ENCODE data around the gene CCDC39. TPM values are rescaled to one million over a fixed set of nuclear protein-coding genes. Genes with fewer than 3 reads are reported as not detected.

Gene CCDC39
- total RNA-seq, 4 donors from 2014 or later = not detected

DNA sequence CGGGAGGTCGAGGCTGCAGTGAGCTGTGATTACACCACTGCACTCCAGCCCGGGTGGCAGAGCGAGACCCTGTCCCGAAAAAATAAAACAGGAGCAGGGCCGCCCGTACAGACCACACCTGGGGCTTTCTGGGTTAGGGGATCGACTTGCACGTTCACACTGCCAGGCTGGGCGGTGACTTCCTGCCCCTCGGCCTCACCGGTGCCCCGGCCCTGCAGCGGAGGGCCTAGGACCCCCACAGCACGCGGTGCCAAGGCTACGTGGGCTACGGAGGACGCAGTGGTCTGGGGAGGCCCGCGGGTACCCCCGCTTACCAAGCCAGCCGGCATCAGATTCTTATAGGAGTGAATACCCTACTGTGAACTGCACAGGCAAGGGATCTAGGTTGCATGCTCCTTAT, 88.9 kb downstream of the CCDC39 start:
- H3K9me3 ChIP-seq = no peaks in the 10 kb centered on the region
- no peak overlapping the region for H3K27ac ChIP-seq
- no peak for ATAC-seq
- no peak for TF ChIP-seq POLR2A (IDR thresholded peaks at IDR 0.05)
- H3K4me1 ChIP-seq = no peaks in the 10 kb centered on the region
- H3K4me3 ChIP-seq = no peak overlapping the region
- no peaks in the 10 kb centered on the region for H3K36me3 ChIP-seq
- H3K27me3 ChIP-seq = peaks cover 13% of the 10 kb centered on the region
- WGBS, 2 donors (ENCODE audit: low coverage in 1 of 2) = 80% methylated on average over 6 of the region's 23 CpGs; no CpG with 5 or more reads in 1 of the 2 donors

DNA sequence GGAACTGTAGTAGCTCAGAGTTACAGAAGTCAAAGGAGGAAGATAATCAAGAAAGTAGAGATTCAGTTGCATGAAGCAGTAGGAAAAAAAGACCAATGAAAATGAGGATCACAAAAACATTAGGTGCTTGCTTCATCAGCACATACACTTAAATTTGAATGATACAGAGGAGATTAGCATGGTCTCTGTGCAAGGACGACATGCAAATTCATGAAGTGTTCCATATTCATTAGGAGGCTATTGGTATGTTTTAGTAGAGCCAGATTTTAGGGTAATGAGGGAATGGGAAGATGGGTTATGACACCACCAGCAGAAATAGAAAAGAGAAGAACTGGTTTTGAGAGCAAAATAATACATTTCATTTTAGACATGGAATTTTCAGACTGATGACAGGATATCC, 98.4 kb downstream of the CCDC39 start:
- no peak for ATAC-seq
- 38 to 63% methylated on average over 1 of the region's 1 CpG for WGBS, 2 donors (ENCODE audit: low coverage in 1 of 2)
- no peaks in the 10 kb centered on the region for H3K36me3 ChIP-seq
- H3K9me3 ChIP-seq = no peaks in the 10 kb centered on the region
- no peak overlapping the region for H3K4me3 ChIP-seq
- no peak overlapping the region for H3K27ac ChIP-seq
- peaks cover 15% of the 10 kb centered on the region for H3K27me3 ChIP-seq
- TF ChIP-seq EP300 (IDR thresholded peaks at IDR 0.05) (no peak), POLR2A (IDR thresholded peaks at IDR 0.05) (no peak), POLR2AphosphoS5 (IDR thresholded peaks at IDR 0.05) (no peak)
- TF ChIP-seq, protein P1, sequence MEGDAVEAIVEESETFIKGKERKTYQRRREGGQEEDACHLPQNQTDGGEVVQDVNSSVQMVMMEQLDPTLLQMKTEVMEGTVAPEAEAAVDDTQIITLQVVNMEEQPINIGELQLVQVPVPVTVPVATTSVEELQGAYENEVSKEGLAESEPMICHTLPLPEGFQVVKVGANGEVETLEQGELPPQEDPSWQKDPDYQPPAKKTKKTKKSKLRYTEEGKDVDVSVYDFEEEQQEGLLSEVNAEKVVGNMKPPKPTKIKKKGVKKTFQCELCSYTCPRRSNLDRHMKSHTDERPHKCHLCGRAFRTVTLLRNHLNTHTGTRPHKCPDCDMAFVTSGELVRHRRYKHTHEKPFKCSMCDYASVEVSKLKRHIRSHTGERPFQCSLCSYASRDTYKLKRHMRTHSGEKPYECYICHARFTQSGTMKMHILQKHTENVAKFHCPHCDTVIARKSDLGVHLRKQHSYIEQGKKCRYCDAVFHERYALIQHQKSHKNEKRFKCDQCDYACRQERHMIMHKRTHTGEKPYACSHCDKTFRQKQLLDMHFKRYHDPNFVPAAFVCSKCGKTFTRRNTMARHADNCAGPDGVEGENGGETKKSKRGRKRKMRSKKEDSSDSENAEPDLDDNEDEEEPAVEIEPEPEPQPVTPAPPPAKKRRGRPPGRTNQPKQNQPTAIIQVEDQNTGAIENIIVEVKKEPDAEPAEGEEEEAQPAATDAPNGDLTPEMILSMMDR (IDR thresholded peaks at IDR 0.05) = no peak
- H3K4me1 ChIP-seq = no peaks in the 10 kb centered on the region

DNA sequence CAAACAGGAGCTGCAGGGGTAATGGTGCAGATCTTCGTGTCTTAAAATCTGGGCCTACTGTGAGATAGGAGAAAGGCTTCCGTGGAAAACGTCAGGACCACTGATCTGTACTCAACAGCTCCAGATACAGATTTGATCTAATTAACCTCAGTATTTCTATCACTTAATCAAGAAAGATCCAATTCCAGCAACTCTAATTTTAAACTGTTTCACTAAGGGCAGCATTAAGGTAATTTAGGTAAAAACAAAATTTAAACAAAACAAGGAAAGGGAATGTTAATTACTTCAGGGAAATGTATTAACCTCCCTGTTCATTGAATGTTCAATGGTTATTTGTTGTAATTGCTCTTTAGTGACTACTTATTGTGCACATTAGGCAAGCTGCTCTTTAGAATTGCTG, 103.7 kb downstream of the CCDC39 start:
- no peak for TF ChIP-seq POLR2AphosphoS5 (IDR thresholded peaks at IDR 0.05)
- no peak for TF ChIP-seq POLR2A (IDR thresholded peaks at IDR 0.05)
- TF ChIP-seq, protein P1 (IDR thresholded peaks at IDR 0.05) = no peak
- WGBS, 2 donors (ENCODE audit: low coverage in 1 of 2) = 69 to 94% methylated on average over 3 of the region's 3 CpGs
- Histone ChIP-seq H3K27ac (no peak overlapping the region), H3K4me3 (no peak overlapping the region), H3K9me3 (no peaks in the 10 kb centered on the region), H3K4me1 (no peaks in the 10 kb centered on the region), H3K27me3 (no peaks in the 10 kb centered on the region), H3K36me3 (no peaks in the 10 kb centered on the region)
- no peak for ATAC-seq

DNA sequence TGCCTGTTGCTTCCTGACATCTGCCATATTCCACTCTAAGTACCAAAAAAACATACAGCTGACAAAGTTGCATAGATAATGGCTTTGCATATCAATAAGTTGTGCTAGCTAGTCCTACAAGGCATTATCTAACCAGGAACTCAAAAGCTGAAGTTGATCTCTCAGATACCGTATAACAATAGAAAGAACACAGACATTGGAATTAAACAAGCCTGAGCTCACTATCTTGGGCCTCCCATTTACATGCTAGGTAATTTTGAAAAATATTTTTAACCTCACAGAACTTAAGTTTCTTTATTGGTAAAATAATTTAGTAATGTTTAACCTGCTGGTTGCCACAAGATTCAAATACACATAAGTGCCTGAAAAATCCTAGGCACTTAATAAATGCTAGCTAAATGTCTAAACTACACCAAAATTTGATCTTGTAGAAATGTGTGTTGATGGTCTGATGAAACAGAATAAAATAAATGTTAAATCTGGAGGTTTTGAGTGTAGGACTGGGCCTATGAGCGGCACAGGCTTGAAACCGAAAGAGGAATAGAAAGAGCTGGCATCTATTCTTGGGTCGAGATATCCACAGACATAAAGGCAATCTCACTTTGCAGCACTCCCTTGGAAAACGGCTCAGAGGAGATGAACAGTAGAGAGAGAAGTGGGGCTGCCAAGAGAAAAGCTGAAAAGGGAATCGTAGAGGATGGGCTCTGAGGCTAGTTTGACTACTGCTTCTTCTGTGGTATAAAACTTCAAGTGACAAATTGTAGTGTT, 107.3 kb downstream of the CCDC39 start:
- Histone ChIP-seq H3K27ac (no peak overlapping the region), H3K27me3 (no peaks in the 10 kb centered on the region), H3K9me3 (no peaks in the 10 kb centered on the region), H3K4me1 (no peaks in the 10 kb centered on the region), H3K36me3 (no peaks in the 10 kb centered on the region), H3K4me3 (no peak overlapping the region)
- no peak for ATAC-seq
- WGBS, 2 donors (ENCODE audit: low coverage in 1 of 2) = 79 to 91% methylated on average over 6 of the region's 6 CpGs
- no peak for TF ChIP-seq EP300 (IDR thresholded peaks at IDR 0.05)
- TF ChIP-seq, protein P1 (IDR thresholded peaks at IDR 0.05) = no peak
- TF ChIP-seq POLR2A (IDR thresholded peaks at IDR 0.05) = no peak
- TF ChIP-seq POLR2AphosphoS5 (IDR thresholded peaks at IDR 0.05) = no peak

DNA sequence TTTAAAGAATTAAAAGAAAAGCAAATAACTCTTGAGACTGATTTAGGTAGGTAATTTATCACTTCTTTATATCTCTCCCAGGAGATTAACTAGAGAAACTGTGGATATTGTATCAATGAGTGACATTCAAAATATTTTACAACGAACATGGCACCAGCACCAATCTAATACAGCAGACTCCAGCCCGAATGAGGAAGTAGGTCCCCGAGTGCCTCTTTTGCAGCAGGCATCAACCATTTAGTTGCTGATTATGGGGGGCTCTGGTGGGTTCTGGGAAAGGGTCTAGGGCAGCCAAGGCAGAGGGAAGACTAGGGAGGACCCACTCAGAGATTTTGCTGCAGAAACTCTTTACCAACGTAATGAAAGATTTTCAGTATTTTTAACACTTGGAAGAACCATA, 109.1 kb downstream of the CCDC39 start:
- no peaks in the 10 kb centered on the region for H3K4me1 ChIP-seq
- H3K9me3 ChIP-seq = no peaks in the 10 kb centered on the region
- WGBS, 2 donors (ENCODE audit: low coverage in 1 of 2) = 61 to 66% methylated on average over 3 of the region's 4 CpGs
- no peaks in the 10 kb centered on the region for H3K36me3 ChIP-seq
- H3K27ac ChIP-seq = no peak overlapping the region
- H3K4me3 ChIP-seq = no peak overlapping the region
- ATAC-seq = no peak
- H3K27me3 ChIP-seq = no peaks in the 10 kb centered on the region
- no peak for TF ChIP-seq POLR2AphosphoS5 (IDR thresholded peaks at IDR 0.05)
- no peak for TF ChIP-seq POLR2A (IDR thresholded peaks at IDR 0.05)
- TF ChIP-seq, protein P1 (IDR thresholded peaks at IDR 0.05) = no peak
- TF ChIP-seq EP300 (IDR thresholded peaks at IDR 0.05) = no peak
